COR-L47 (cell line): ENCODE measurements around the gene ZNF292.
"Not testable (repeated sequence)": the region's sequence is repeated elsewhere in the genome, so short reads cannot be mapped to it uniquely, and the experiment has no call there.

Experiments
- DNase-seq: peaks from one replicate; lab custom pipeline; 2025; lab: John Stamatoyannopoulos, UW

Gene ZNF292

DNA sequence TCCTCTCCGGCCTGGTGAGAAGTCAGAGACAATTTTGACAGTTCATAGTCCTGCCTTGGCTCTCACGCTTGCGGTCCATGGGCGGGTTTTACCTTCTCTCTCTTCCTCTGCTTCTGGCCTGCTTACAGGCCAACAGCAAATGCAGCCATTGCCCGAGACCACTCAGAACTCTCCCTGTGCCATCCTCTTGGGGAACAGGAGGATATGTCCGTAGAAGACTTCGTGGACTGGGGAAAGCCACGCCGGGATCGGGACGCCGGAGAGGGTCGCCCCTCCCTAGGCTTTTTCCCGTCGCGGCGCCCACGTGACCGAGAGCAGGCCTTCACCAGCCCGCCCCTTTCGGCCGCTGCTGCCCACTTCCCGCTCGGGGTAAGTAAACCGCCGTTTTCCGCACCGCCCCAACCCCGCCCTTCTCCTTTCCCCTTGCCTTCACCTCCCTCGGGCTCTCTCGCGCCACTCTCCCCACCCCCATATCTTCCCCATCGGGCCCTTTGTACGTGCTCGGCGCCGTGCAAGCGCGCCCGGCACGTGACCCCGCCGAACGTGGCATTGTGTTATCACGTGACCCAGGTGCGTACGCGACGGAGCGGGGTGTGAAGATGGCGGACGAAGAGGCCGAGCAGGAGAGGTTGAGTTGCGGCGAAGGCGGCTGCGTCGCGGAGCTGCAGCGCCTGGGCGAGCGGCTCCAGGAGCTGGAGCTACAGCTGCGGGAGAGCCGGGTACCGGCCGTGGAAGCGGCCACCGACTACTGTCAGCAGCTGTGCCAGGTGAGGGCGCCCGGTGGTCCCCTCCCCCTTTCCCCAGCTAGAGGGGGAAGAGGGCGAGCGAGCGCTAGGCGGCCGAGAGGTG, at the start of gene ZNF292:
Gene ZNF292, plus strand, starts transcription at position 573 of the 849 bp plus-strand sequence. Its CDS starts 27 bp downstream, at position 600.
- DNase-seq, result peak; percentile 98

DNA sequence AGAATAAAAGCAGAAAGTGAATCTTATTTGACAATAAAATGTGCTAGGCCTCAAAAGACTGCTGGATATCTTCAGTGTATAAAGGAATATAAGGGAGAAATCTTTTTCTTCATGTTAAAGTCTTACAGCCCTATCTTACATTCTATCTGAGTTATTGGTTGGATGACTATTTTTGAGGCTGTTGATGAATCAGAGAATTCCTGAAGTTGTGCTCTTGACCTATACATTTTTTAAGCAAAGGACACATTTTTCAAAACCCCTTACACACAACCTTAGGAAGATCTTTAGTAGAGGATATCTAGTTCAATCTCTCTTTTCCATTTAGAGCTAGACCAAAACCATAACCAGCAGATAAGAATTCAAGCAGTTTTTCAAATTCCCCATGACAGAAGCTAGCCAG, 49.5 kb upstream of the ZNF292 start:
- no peak for DNase-seq

DNA sequence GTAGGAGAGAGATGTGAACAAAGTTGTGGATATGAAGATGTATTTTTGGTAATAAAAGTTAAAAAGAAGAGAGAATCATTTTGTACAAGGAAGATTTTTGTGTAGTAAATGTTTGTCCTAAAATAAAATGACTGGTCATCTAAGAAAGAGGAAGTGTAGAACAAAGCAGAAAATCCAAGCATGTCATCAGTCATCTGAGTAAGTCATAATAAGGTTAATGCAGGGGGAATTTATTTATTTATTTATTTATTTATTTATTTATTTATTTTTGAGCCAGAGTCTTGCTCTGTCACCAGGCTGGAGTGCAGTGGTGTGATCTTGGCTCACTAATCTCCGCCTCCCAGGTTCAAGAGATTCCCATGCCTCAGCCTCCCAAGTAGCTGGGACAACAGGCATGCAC, 44.7 kb upstream of the ZNF292 start:
- no peak for DNase-seq

DNA sequence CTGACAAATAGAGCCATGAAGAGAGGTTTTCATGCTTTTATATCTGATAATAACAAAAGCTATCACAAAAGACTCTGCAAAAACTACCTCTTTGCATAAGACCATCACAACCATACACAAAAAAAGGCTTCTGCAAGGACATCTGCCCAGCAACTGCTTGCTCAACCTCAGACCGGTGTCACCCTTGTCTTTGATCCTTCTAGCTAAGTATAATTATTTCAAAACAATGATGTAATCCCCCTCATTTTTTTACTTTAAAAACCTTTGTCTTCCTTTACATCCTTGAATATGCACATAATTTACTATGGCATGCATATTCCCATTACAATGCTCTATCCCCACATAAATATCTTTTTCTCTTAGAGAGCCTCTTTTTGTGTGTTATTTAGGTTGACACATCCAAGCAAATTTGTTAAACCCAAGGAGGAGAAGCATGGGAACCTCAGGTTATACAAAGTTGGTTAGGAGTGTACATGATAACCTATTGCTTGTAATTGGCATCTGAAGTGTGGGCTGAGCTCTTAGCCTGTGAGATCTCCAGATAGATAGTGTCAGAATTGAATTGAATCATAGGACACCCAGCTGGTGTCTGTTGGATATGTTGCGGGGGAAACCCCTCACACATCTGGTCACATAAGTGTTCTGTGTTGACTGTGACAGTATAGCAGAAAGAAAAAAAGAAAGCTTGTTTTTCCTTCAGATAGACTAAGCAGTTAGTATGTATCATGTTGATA, 39.8 kb upstream of the ZNF292 start:
- no peak for DNase-seq

DNA sequence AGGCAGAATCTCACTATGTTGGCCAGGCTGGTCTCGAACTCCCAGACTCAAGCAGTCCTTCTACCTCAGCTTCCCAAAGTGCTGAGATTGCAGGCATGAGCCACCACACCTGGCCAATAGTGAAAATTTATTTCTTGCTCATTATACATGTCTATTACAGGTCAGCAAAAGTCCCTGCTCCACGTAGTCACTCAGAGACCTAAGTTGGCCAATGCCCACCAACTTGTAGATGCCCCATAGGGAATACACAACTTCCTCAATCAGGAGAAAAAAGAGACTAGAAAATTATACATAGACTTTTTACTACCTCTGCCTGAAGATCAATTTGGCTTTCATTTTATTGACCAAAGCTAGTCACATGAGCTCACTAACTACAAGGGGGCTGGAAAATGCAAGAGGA, 38.4 kb upstream of the ZNF292 start:
- no peak for DNase-seq

DNA sequence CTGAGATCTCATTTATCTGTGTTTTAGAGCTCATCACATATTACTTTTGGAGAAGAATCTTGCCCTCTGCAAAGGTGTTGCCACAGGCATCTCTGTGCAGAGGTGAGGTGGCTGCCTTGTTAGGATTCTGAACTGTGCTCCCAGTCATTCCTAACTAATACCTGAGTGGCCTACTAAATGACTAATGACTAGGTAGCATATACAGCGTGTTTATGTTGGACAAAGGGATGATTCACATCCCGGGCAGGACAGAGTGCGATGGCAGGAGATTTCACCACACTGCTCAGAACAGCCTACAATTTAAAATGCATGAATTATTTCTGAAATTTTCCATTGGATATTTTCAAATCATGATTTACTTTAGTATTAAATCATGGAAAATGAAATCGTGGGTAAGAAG, 37.3 kb upstream of the ZNF292 start:
- DNase-seq, result no peak

DNA sequence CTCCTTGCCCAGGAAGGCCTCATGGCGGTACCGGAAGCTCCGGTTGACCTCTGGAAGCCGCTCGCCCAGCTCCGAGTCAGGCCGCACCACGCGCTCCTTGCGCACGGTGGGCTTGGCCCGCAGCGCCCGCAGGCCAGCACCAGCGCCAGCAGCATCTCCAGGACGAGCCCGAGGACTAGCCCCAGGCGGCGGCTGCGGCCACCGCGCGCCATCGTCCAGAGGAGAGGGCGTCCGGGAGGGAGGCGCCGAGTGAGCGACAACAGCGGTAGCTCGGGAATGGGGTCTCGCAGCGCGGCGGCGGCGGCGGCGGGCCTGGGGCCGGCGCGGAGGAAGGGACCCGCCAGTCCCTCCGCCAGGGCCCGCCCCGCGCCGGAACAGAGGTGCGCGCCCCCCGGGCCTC, 32.9 kb upstream of the ZNF292 start:
- DNase-seq, result no peak

DNA sequence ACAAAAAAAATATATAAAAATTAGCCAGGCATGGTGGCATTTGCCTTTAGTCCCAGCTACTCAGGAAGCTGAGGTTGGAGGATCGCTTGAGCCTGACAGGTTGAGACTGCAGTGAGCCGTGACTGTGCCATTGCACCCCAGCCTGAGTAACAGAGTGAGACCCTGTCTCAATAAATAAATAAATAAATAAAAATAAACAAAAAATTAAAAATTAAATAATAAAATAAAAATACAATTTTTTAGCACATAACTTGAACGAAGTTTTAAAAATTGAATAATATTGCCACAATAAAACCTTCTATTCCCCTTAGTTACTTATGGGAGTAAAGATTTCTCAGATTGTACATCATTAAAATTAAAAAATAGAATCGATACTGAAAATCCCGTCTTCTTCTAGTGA, 31.3 kb upstream of the ZNF292 start:
- no peak for DNase-seq

DNA sequence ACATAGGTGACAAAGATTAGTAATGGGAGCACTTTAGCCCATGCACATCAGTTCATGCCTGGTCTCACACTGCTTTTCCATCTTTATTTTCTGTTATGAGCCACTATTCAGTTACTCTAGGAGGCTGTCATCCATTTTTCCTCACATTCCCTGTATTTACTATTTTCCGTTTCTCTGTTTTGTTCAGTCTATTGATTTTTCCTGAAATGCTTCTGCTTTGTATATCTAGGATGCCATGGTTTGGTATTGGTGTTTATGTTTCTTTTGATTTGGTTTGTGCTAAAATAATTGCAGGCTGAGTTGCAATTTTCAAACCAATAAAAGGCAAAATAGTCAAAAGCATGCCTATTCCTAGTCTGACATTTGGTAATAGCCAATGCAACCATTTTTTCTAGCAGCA, 28.9 kb upstream of the ZNF292 start:
- no peak for DNase-seq

DNA sequence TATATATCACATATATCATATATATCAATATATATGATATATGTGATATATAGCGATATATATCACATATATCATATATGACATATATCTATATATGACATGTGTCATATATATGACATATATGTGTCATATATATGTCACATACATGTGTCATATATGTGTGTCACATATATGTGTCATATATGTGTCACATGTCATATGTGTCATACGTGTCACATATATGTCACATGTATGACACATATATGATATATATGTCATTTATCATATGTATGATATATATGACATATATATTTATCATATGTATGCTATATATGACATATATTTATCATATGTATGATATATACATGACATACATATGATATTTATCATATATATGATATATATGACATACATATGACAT, 27.6 kb upstream of the ZNF292 start:
- DNase-seq, result no peak

DNA sequence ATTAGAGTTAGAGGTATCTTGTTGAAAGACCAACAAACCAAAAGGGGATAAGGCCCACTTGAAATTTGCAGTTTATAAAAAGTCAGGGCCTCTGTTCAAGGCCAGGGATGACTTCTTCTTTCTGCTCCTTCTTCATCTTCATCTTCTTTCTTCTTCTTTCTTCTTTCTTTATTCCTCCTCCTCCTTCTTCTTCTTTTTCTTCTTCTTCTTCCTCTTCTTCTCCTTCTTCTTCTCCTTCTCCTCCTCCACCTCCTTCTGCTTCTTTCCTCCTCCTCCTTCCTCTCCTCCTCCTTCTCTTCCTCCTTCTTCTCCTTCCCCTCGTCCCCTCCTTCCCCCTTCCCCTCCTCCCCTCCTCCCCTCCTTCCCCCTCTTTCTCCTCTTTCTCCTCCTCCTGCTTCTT, 18.4 kb upstream of the ZNF292 start:
- DNase-seq, result no peak

DNA sequence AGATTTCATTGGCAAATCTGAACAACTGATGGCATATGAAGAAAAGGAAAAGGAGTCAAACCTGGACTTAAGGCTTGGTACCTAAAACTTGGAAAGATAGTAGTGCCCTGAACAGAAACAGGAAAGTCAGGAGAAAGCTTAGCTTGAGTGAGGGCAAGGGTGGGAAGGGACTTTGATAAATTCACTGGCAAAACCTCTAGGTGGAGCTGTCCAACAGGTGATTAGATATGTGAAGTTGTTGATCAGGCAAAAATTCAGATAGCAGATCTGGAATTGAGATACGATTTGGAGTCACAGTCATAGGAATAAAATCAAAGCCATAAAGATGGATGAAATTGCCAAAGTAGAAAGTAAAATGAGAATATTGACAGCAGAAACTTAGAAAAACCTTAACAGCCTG, 16.1 kb upstream of the ZNF292 start:
- DNase-seq, result peak; percentile 49

DNA sequence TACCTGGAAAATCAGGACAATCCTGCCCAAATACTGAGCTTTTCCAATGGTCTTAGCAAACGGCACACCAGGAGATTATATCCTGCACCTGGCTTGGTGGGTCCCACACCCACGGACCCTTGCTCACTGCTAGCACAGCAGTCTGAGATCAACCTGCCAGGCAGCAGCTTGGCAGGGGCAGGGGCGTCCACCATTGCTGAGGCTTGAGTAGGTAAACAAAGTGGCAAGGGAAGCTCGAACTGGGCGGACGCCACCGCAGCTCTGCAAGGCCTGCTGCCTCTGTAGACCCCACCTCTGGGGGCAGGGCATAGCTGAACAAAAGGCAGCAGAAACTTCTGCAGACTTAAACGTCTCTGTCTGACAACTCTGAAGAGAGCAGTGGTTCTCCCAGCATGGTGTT, 15.4 kb upstream of the ZNF292 start:
- not testable (repeated sequence) for DNase-seq

DNA sequence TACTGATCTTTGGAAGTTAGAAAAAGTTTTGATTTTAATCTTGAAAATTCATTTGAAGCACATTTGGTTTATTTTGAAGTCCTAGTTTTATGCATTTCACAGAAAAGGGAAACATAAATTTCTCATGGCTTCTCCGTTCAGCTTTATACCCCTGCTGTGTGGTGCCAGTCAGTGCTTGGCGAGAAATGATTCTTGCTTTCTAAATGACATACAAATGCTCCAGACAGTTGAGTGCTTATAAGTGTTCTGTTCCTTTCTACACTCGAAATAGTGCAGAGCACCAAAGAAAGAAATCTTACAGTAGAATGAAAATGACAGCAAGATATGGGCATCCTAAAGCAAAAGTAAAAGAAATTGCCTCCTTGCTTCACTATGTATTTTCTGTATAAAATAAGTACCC, 9.0 kb upstream of the ZNF292 start:
- DNase-seq, result no peak

DNA sequence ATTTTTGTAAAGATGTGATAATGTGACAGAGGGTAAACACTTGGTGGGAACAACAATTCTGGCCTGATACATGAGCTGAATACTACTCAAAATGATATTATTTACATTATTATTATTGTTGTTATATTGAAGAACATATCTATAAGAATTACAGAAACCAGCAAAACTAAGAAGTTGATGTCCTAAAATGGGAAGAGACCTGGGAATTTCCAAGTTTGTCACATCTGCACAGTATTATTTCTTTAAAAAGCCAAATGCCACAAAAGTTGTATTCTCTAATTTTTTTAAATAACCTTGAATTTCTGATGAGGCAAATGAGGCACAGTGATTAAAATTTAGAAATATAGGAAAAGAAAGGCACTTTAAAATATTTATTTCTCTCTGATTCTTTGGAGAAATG, 5.0 kb upstream of the ZNF292 start:
- no peak for DNase-seq

DNA sequence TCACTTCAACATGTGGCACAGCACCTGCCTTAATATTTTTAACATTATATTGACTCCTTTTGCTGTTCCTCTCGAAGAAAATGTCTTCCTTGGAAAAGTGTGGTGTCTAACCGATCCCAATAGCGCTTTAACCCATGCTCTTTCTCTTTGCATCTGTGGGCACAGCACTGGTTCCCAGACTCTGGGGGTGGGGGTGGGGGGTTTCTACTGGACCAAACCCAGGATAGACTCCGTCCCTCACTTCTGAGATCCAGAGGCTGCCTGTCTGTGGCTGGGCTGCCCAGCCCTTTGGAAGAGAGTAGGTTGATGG, 3.9 kb upstream of the ZNF292 start:
- DNase-seq, result no peak

DNA sequence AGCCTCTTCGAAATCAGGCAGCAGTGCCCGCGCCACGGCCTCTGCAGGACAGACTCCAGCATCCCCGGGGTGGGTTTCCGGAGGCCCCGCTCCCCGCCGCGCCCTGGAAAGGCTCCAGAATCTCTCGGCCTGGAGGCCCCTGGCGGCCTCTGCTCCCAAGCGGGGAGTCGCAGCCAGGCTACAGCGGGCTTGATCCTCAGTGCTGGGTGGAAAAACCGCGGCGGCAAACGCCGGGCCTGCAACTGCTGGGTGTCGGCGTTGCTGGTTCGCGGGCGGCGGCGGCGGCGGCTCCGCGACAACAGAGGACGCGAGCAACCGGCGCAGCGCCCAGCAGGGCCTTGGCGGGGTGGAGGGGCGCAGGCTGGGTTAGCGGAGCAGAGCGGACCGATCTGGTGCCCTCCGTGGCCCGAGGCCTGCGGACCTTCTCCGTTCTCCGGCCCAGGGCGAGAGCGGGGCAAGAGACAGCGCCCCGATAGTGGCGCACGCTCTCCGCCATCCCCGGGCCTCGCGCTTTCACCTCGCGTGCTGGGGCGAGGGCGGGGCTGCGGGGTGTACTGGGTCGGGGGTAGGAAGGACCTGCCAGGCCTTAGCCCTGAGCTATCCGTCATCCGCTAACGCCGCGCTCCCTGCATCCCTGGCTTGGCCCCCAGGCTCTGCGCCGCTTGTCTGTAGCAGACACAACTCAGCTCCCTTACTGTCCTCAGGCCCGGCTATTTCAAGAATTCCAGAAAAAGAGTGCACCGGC, 3.4 kb upstream of the ZNF292 start:
- DNase-seq, result peak; percentile 86

DNA sequence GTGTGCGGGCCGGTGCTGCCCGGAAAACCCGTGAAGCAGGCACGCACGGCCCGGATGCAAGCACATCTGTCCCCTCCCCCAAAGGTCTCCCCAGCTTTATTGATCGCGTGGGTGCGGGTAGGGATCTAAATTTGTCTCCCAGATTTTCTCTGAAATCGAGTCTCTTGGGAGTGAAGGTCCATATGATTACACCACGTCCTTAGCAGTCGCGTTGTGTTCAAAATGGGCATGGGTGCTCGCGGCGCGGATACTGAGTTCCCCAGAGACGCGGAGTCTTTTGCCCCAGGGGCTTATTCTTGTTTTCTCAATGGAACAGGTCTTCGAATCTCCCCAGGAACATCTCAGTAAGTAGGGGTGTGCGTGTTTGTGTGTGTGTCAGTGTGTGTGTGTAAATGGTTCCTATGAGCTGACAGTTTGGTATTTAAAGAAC, 2.8 kb upstream of the ZNF292 start:
- no peak for DNase-seq

DNA sequence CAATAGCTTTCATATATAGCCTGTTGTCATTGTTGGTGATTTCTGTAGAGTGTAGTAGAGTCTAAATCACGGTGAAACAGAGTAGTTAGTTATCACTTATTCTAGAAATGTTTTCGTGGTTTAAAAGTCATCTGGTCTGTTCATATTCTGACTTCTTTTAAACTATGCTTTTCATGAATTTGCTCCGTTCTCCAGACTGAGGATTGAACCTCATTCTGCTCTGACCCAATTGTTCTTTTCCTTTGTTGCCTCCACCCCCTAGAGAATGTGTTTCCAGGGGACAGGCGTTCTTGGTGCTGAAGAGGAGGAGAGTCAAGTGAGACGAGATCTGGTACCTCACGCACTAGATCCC, 748 bp upstream of the ZNF292 start:
- DNase-seq, result no peak

DNA sequence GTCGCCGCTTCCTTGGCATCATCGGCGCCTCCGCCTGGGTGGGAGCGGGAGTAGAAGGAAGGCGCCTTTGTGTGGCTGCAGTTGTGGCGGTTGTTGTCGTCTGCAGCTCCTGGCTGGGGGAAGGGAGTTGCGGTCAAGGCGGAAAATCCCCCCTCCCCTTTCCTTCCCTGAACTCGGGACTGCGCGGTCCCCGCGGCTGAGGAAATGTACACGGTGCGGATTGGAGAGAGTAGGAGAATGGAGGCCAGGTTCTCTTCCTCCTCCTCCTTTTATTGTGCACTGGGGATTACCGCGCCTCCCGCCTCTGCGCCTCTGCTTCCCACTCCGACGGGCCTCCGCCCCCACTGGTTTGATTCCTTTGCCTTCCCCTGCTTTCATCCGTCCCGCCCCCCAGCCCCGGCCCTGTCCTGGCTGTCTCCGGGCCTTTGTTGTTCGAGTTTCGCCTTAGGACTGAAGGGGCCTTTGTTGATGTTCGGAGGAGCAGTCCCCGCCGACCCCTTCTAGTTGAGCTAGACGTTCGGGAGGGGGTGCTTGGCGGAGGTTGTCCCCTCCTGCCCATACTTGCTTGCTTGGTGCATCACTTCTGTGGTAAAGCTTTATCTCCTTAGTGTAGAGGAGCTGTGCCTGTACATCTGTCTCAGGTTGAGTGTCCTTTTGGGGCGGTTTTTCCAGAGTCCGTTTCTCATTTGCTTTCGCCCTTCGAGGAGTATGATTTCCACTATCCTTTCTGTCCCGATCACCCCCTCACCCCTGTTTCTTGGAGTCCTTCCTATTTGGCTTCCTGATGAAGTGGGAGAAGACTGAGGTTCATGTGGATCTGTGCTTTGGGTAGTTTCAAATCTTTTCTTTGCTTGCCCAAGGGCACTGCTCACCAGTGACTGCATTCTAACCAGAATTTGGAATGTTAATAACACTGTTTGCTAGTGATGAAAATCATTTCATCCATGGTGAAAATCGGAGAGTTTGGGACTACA, 764 bp downstream of the ZNF292 start:
- DNase-seq, result peak; percentile 46

DNA sequence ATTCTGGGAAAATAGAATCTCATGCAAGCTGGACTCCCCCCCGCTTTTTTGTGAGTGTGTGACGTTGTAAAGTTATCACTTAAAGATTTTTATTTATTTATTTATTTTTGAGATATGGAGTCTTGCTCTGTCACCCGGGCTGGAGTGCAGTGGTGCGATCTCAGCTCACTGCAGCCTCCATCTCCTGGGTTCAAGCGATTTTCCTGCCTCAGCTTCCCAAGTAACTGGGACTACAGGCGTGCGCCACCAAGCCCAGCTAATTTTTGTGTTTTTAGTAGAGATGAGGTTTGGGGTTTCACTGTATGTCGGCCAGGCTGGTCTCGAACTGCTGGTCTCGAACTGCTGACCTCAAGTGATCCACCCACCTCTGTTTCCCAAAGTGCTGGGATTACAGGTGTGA, 2.2 kb downstream of the ZNF292 start:
- DNase-seq, result not testable (repeated sequence)

DNA sequence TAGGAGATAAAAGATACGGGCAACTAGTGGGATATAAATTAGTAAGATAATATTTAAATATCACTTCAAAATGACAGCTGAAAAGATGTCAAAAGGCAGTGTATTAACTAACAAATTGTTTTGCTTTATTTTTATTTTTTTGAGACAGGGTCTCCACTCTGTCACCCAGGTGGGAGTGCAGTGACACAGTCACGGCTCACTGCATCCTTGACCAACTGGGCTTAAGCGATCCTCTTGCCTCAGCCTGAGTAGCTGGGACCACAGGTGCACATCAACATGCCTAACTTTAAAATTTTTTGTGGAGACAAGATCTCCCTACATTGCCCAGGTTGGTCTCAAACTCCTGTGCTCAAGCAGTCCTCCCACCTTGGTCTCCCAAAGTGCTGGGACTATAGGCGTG, 5.9 kb downstream of the ZNF292 start:
- DNase-seq, result no peak
